Activated CD4-positive, alpha-beta T cell treated with anti-CD3 and anti-CD28 coated beads, Interleukin-2, amount 10 ng/mL, durations not matched to agents 7 days and 5 days (primary cell): ENCODE data around the gene PPM1M. TPM values are rescaled to one million over a fixed set of nuclear protein-coding genes. Genes with fewer than 3 reads are reported as not detected.

Experiments used
- CTCF ChIA-PET: fragments of 350-600 bp; sonication (Branson Sonifier 250); formaldehyde crosslinking; loops from one replicate; lab custom pipeline; 2021; ENCODE audit warnings: antibody characterized with exemption; lab: Charles Lee
- POLR2A ChIA-PET: fragments of 350-600 bp; sonication (Branson Sonifier 250); formaldehyde crosslinking; loops from one replicate; lab custom pipeline; 2021; ENCODE audit warnings: antibody characterized with exemption; lab: Charles Lee
- DNase-seq: peaks from one replicate; pipeline ENCODE4 v3.0.0-alpha.2; 2020
- H3K27ac Mint-ChIP-seq: one replicate; pipeline ENCODE4 v1.8.0; 2021; ENCODE audit warnings: mild to moderate bottlenecking, moderate library complexity, mixed read lengths
- H3K27me3 Mint-ChIP-seq: one replicate; pipeline ENCODE4 v1.8.0; 2021; ENCODE audit warnings: mixed read lengths
- H3K36me3 Mint-ChIP-seq: one replicate; pipeline ENCODE4 v1.8.0; 2021; ENCODE audit warnings: low read depth, mixed read lengths
- H3K4me1 Mint-ChIP-seq: one replicate; pipeline ENCODE4 v1.8.0; 2021; ENCODE audit warnings: mixed read lengths
- H3K4me3 Mint-ChIP-seq: one replicate; pipeline ENCODE4 v1.8.0; 2021; ENCODE audit warnings: mild to moderate bottlenecking, moderate library complexity, mixed read lengths
- H3K9me3 Mint-ChIP-seq: one replicate; pipeline ENCODE4 v1.8.0; 2021; ENCODE audit warnings: mixed read lengths
- total RNA-seq, 2 experiments: library from RNA; stranded (reverse); gene quantifications; one replicate each; pipeline ENCODE4 v1.2.3, GENCODE V29; 2021

The PPM1M gene
- total RNA-seq, 2 experiments from 2014 or later = 82.2 to 92.7 TPM

- peaks cover 84% of the 10 kb centered on the region for H3K36me3 Mint-ChIP-seq
- POLR2A ChIA-PET = no interaction called here
- H3K27ac Mint-ChIP-seq = no peak overlapping the region
Observed at GRCh38 chr3:52204337-52205073, 41.1 kb upstream of the PPM1M start.

GRCh38 chr3:52205727-52206372 is 39.7 kb upstream of the PPM1M start:
- Mint-ChIP-seq H3K4me1 (peaks cover 41% of the 10 kb centered on the region), H3K27me3 (no peaks in the 10 kb centered on the region), H3K36me3 (peaks cover 86% of the 10 kb centered on the region), H3K9me3 (no peaks in the 10 kb centered on the region), H3K4me3 (no peak overlapping the region), H3K27ac (no peak overlapping the region)
- ChIA-PET CTCF (interaction anchor here (0.6 to 1.7 kb wide), 5 partner anchors 11 to 73 kb away, joined by 3 to 6 read pairs (median 3); partner anchors contain the start of gene WDR82), POLR2A (no interaction called here)
- DNase-seq = no peak

More at GRCh38 chr3:52204337-52205073, 41.1 kb upstream of the PPM1M start:
- no peak overlapping the region for H3K4me3 Mint-ChIP-seq
- no peaks in the 10 kb centered on the region for H3K27me3 Mint-ChIP-seq
- DNase-seq = no peak
- peaks cover 46% of the 10 kb centered on the region for H3K4me1 Mint-ChIP-seq
- no peaks in the 10 kb centered on the region for H3K9me3 Mint-ChIP-seq
- CTCF ChIA-PET = interaction anchor here (0.9 to 1.7 kb wide), 2 partner anchors 16 to 74 kb away, joined by 3 to 6 read pairs; partner anchors contain the start of gene WDR82

GRCh38 chr3:52208556-52208955 is 37.0 kb upstream of the PPM1M start:
- H3K4me1 Mint-ChIP-seq = peaks cover 21% of the 10 kb centered on the region
- H3K27ac Mint-ChIP-seq = no peak overlapping the region
- POLR2A ChIA-PET = interaction anchor here (0.6 kb wide), 1 partner anchor 224 kb away, joined by 3 read pairs; no protein-coding TSS in a partner anchor
- CTCF ChIA-PET = interaction anchor here (1.3 to 3.4 kb wide), 4 partner anchors 11 to 17 kb away, joined by 3 to 24 read pairs (median 5); partner anchors contain the start of gene TLR9
- H3K36me3 Mint-ChIP-seq = peaks cover 80% of the 10 kb centered on the region
- no peak for DNase-seq
- no peak overlapping the region for H3K4me3 Mint-ChIP-seq
- no peaks in the 10 kb centered on the region for H3K27me3 Mint-ChIP-seq
- no peaks in the 10 kb centered on the region for H3K9me3 Mint-ChIP-seq

GRCh38 chr3:52210037-52210436 is 35.5 kb upstream of the PPM1M start:
- peaks cover 82% of the 10 kb centered on the region for H3K36me3 Mint-ChIP-seq
- POLR2A ChIA-PET = no interaction called here

GRCh38 chr3:52210550-52211046 is 35.0 kb upstream of the PPM1M start:
- H3K27me3 Mint-ChIP-seq = no peaks in the 10 kb centered on the region

More at GRCh38 chr3:52210037-52210436, 35.5 kb upstream of the PPM1M start:
- H3K27ac Mint-ChIP-seq = no peak overlapping the region
- H3K4me1 Mint-ChIP-seq = peaks cover 14% of the 10 kb centered on the region
- no peaks in the 10 kb centered on the region for H3K9me3 Mint-ChIP-seq
- DNase-seq = no peak
- no peaks in the 10 kb centered on the region for H3K27me3 Mint-ChIP-seq
- no peak overlapping the region for H3K4me3 Mint-ChIP-seq
- CTCF ChIA-PET = interaction anchor here (1.5 to 3.4 kb wide), 2 partner anchors 10 to 68 kb away, joined by 4 to 24 read pairs; no protein-coding TSS in a partner anchor

GRCh38 chr3:52211268-52211891 is 34.2 kb upstream of the PPM1M start:
- H3K9me3 Mint-ChIP-seq = no peaks in the 10 kb centered on the region
- DNase-seq = no peak
- H3K27me3 Mint-ChIP-seq = no peaks in the 10 kb centered on the region
- POLR2A ChIA-PET = no interaction called here
- peaks cover 20% of the 10 kb centered on the region for H3K4me1 Mint-ChIP-seq
- no peak overlapping the region for H3K27ac Mint-ChIP-seq
- peaks cover 78% of the 10 kb centered on the region for H3K36me3 Mint-ChIP-seq
- no peak overlapping the region for H3K4me3 Mint-ChIP-seq
- CTCF ChIA-PET = interaction anchor here (1.0 to 1.6 kb wide), 3 partner anchors 9 to 133 kb away, joined by 3 to 7 read pairs (median 3); no protein-coding TSS in a partner anchor

More at GRCh38 chr3:52210550-52211046, 35.0 kb upstream of the PPM1M start:
- Mint-ChIP-seq H3K4me1 (peaks cover 14% of the 10 kb centered on the region), H3K4me3 (no peak overlapping the region), H3K36me3 (peaks cover 82% of the 10 kb centered on the region), H3K27ac (no peak overlapping the region), H3K9me3 (no peaks in the 10 kb centered on the region)
- no peak for DNase-seq
- ChIA-PET POLR2A (no interaction called here), CTCF (interaction anchor here (1.5 to 3.4 kb wide), 2 partner anchors 9 to 67 kb away, joined by 4 to 24 read pairs; no protein-coding TSS in a partner anchor)

GRCh38 chr3:52213005-52213404 is 32.6 kb upstream of the PPM1M start:
- Mint-ChIP-seq H3K27me3 (no peaks in the 10 kb centered on the region), H3K9me3 (no peaks in the 10 kb centered on the region), H3K36me3 (peaks cover 73% of the 10 kb centered on the region), H3K4me3 (no peak overlapping the region), H3K4me1 (peaks cover 34% of the 10 kb centered on the region), H3K27ac (no peak overlapping the region)
- DNase-seq = no peak
- CTCF ChIA-PET = interaction anchor here (1.6 kb wide), 1 partner anchor 18 kb away, joined by 3 read pairs; no protein-coding TSS in a partner anchor
- POLR2A ChIA-PET = no interaction called here

- Mint-ChIP-seq H3K9me3 (no peaks in the 10 kb centered on the region), H3K36me3 (peaks cover 66% of the 10 kb centered on the region), H3K4me1 (peaks cover 43% of the 10 kb centered on the region), H3K27ac (no peak overlapping the region), H3K27me3 (no peaks in the 10 kb centered on the region), H3K4me3 (no peak overlapping the region)
- ChIA-PET CTCF (no interaction called here), POLR2A (no interaction called here)
- DNase-seq = no peak
Observed at GRCh38 chr3:52213901-52214300, 31.7 kb upstream of the PPM1M start.

GRCh38 chr3:52215351-52215750 is 30.2 kb upstream of the PPM1M start:
- no peak for DNase-seq
- no peaks in the 10 kb centered on the region for H3K27me3 Mint-ChIP-seq
- ChIA-PET POLR2A (no interaction called here), CTCF (interaction anchor here (10.9 kb wide), 1 partner anchor 125 kb away, joined by 91 read pairs; no protein-coding TSS in a partner anchor)
- peaks cover 54% of the 10 kb centered on the region for H3K4me1 Mint-ChIP-seq
- no peaks in the 10 kb centered on the region for H3K9me3 Mint-ChIP-seq
- H3K36me3 Mint-ChIP-seq = peaks cover 52% of the 10 kb centered on the region
- H3K27ac Mint-ChIP-seq = peak overlapping the region; percentile 93
- no peak overlapping the region for H3K4me3 Mint-ChIP-seq

GRCh38 chr3:52216585-52217408 is 28.8 kb upstream of the PPM1M start:
- H3K36me3 Mint-ChIP-seq = peaks cover 43% of the 10 kb centered on the region

GRCh38 chr3:52217409-52217805 is 28.2 kb upstream of the PPM1M start:
- Mint-ChIP-seq H3K4me1 (peaks cover 73% of the 10 kb centered on the region), H3K4me3 (peak overlapping the region; percentile 59), H3K9me3 (no peaks in the 10 kb centered on the region), H3K36me3 (peaks cover 37% of the 10 kb centered on the region), H3K27ac (peak overlapping the region; percentile 93), H3K27me3 (no peaks in the 10 kb centered on the region)
- DNase-seq = no peak
- ChIA-PET CTCF (interaction anchor here (1.0 to 10.9 kb wide), 7 partner anchors 8 to 123 kb away, joined by 3 to 91 read pairs (median 5); partner anchors contain the start of gene TLR9), POLR2A (no interaction called here)

More at GRCh38 chr3:52216585-52217408, 28.8 kb upstream of the PPM1M start:
- POLR2A ChIA-PET = no interaction called here
- peak; percentile 52 for DNase-seq
- CTCF ChIA-PET = interaction anchor here (0.6 to 10.9 kb wide), 8 partner anchors 9 to 124 kb away, joined by 3 to 91 read pairs (median 4); partner anchors contain the start of gene TLR9
- Mint-ChIP-seq H3K27ac (peak overlapping the region; percentile 93), H3K4me3 (peak overlapping the region; percentile 59), H3K4me1 (peaks cover 67% of the 10 kb centered on the region), H3K27me3 (no peaks in the 10 kb centered on the region), H3K9me3 (no peaks in the 10 kb centered on the region)
